Chondrocyte (in vitro differentiated cells): ENCODE results near the gene EXOC2. TPM values are rescaled to one million over a fixed set of nuclear protein-coding genes. Genes with fewer than 3 reads are reported as not detected.

ENCODE experiments used
- DNase-seq: peaks from one replicate; pipeline ENCODE4 v3.0.0; 2021; ENCODE audit warnings: mixed read lengths, low spot score
- H3K27ac Mint-ChIP-seq: one replicate; pipeline ENCODE4 v1.8.0; 2021; ENCODE audit warnings: mild to moderate bottlenecking, moderate library complexity, mixed read lengths; ENCODE audit not compliant: unreplicated experiment
- H3K27me3 Mint-ChIP-seq: 2 replicates; pipeline ENCODE4 v1.8.0; 2021; ENCODE audit warnings: low read depth, mixed read lengths
- H3K36me3 Mint-ChIP-seq: 2 replicates; pipeline ENCODE4 v1.8.0; 2021; ENCODE audit warnings: low read depth, mixed read lengths
- H3K4me1 Mint-ChIP-seq: 2 replicates; pipeline ENCODE4 v1.8.0; 2021; ENCODE audit warnings: low read depth, mild to moderate bottlenecking, mixed read lengths
- H3K4me3 Mint-ChIP-seq: one replicate; pipeline ENCODE4 v1.8.0; 2021; ENCODE audit warnings: mild to moderate bottlenecking, moderate library complexity, mixed read lengths; ENCODE audit not compliant: unreplicated experiment
- H3K9me3 Mint-ChIP-seq: 2 replicates; pipeline ENCODE4 v1.8.0; 2021; ENCODE audit warnings: low read depth, mixed read lengths
- CTCF ChIP-seq: fragments of 200-600 bp; sonication (generic); IDR thresholded peaks from 2 replicates; pipeline ENCODE4 v1.5.0; 2021; ENCODE audit warnings: antibody characterized with exemption, mild to moderate bottlenecking, moderate library complexity
- total RNA-seq: library from RNA; stranded (reverse); gene quantifications from 3 replicates; pipeline ENCODE4 v1.2.1, GENCODE V29; 2021

EXOC2 gene
- total RNA-seq, 1 donor from 2014 or later: 27.5 TPM

DNA sequence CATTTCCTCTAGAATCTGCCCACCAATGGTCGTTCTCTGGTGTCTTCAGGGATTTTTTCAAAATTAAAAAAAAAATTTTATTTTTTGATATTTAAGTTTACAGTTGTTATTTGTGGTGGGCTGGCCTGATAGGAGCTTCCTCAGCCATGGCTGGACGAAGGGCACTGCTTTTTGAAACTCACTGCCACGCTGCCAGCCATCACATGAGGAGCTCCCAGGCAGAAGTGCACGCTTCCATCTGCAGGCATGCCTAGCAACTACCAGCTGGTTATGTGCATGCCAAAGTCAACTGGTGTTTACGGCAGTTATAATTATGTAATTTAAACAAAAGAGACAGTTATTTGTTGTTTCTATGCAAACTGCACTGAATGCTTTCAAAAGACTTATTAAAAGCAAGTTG is 196.3 kb downstream of the EXOC2 start:
- H3K9me3 Mint-ChIP-seq: peaks cover 8% of the 10 kb centered on the region
- DNase-seq: no peak
- no peaks in the 10 kb centered on the region for H3K27me3 Mint-ChIP-seq
- no peak overlapping the region for H3K4me3 Mint-ChIP-seq
- H3K4me1 Mint-ChIP-seq: peaks cover 4% of the 10 kb centered on the region
- TF ChIP-seq CTCF: no peak
- no peak overlapping the region for H3K27ac Mint-ChIP-seq
- H3K36me3 Mint-ChIP-seq: peaks cover 34% of the 10 kb centered on the region

- no peak overlapping the region for H3K4me3 Mint-ChIP-seq
- no peaks in the 10 kb centered on the region for H3K27me3 Mint-ChIP-seq
- peaks cover 8% of the 10 kb centered on the region for H3K9me3 Mint-ChIP-seq
- TF ChIP-seq CTCF: no peak
- H3K4me1 Mint-ChIP-seq: peaks cover 4% of the 10 kb centered on the region
- H3K27ac Mint-ChIP-seq: no peak overlapping the region
- peaks cover 34% of the 10 kb centered on the region for H3K36me3 Mint-ChIP-seq
- no peak for DNase-seq
Measured at GRCh38 chr6:494394-494793, 198.5 kb downstream of the EXOC2 start.

- Mint-ChIP-seq H3K27me3 (no peaks in the 10 kb centered on the region), H3K27ac (no peak overlapping the region), H3K4me3 (no peak overlapping the region), H3K4me1 (peaks cover 4% of the 10 kb centered on the region), H3K9me3 (peaks cover 8% of the 10 kb centered on the region), H3K36me3 (peaks cover 37% of the 10 kb centered on the region)
- DNase-seq: no peak
- no peak for TF ChIP-seq CTCF
Measured at GRCh38 chr6:493840-494239, 199.1 kb downstream of the EXOC2 start.

GRCh38 chr6:492816-493414 is 200.0 kb downstream of the EXOC2 start:
- H3K9me3 Mint-ChIP-seq: peaks cover 8% of the 10 kb centered on the region
- H3K4me1 Mint-ChIP-seq: peaks cover 2% of the 10 kb centered on the region
- H3K4me3 Mint-ChIP-seq: no peak overlapping the region
- H3K27me3 Mint-ChIP-seq: no peaks in the 10 kb centered on the region
- TF ChIP-seq CTCF: no peak
- DNase-seq: no peak
- no peak overlapping the region for H3K27ac Mint-ChIP-seq
- H3K36me3 Mint-ChIP-seq: peaks cover 41% of the 10 kb centered on the region

DNA sequence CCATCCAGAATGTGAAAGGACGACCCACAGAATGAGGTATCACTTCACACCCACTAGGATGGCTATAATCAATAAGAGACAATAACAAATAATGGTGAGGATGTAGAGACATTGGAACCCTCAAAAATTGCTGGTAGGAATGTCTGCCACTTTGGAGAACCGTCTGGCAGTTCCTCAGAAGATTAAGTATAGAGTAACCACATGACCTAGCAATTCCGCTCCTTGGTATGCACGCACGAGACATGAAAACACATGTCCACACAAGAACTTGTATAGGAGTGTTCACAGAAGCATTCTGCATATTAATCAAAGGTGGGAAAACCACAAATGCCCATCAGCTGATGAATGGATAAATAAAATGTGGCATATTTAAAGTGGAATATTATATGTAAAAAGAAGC is 200.8 kb downstream of the EXOC2 start:
- H3K27me3 Mint-ChIP-seq: no peaks in the 10 kb centered on the region
- no peak for DNase-seq
- H3K4me1 Mint-ChIP-seq: no peaks in the 10 kb centered on the region
- no peak overlapping the region for H3K4me3 Mint-ChIP-seq
- no peak for TF ChIP-seq CTCF
- peaks cover 41% of the 10 kb centered on the region for H3K36me3 Mint-ChIP-seq
- no peak overlapping the region for H3K27ac Mint-ChIP-seq
- peaks cover 8% of the 10 kb centered on the region for H3K9me3 Mint-ChIP-seq
